HG02642 (cell line): ENCODE measurements around the gene TMEM259.

Experiments
- ATAC-seq: cut with Tn5 transposase; IDR thresholded peaks from one replicate; pipeline ENCODE4 v1.9.1; 2021; ENCODE audit warnings: mild to moderate bottlenecking; ENCODE audit not compliant: unreplicated experiment, poor library complexity

Gene TMEM259

GRCh38 chr19:990746-991145 is 30.2 kb downstream of the TMEM259 start:
- no peak for ATAC-seq

- no peak for ATAC-seq
Measured at GRCh38 chr19:990119-990571, 30.8 kb downstream of the TMEM259 start.

- ATAC-seq: no peak
Measured at GRCh38 chr19:989381-990081, 31.4 kb downstream of the TMEM259 start.

GRCh38 chr19:988510-988909 is 32.4 kb downstream of the TMEM259 start:
- ATAC-seq: no peak

- no peak for ATAC-seq
Measured at GRCh38 chr19:988081-988480, 32.8 kb downstream of the TMEM259 start.

- ATAC-seq: no peak
Measured at GRCh38 chr19:986083-986482, 34.8 kb downstream of the TMEM259 start.

GRCh38 chr19:984165-984967 is 36.6 kb downstream of the TMEM259 start, which contains the start of gene WDR18:
Gene WDR18 (plus strand): TSS chr19:984345. CDS start chr19:984354, 9 bp downstream.
- peak; percentile 80 for ATAC-seq

- ATAC-seq: peak; percentile 61
Measured at GRCh38 chr19:982567-983170, 38.3 kb downstream of the TMEM259 start.

GRCh38 chr19:980133-980998 is 40.6 kb downstream of the TMEM259 start:
- ATAC-seq: no peak

GRCh38 chr19:979318-979741 is 41.6 kb downstream of the TMEM259 start:
- ATAC-seq: no peak

GRCh38 chr19:977058-977464 is 43.9 kb downstream of the TMEM259 start:
- ATAC-seq: no peak

- ATAC-seq: no peak
Measured at GRCh38 chr19:976476-976875, 44.4 kb downstream of the TMEM259 start.

- ATAC-seq: no peak
Measured at GRCh38 chr19:974564-975257, 46.2 kb downstream of the TMEM259 start.

GRCh38 chr19:973726-974563 is 47.0 kb downstream of the TMEM259 start:
- no peak for ATAC-seq

GRCh38 chr19:972281-972680 is 48.6 kb downstream of the TMEM259 start:
- ATAC-seq: no peak

- no peak for ATAC-seq
Measured at GRCh38 chr19:971795-972194, 49.1 kb downstream of the TMEM259 start.

GRCh38 chr19:970695-971094 is 50.2 kb downstream of the TMEM259 start:
- no peak for ATAC-seq

GRCh38 chr19:966485-967088 is 54.3 kb downstream of the TMEM259 start:
- ATAC-seq: no peak
